ENCODE results near the gene PKLR.

PKLR gene

DNA sequence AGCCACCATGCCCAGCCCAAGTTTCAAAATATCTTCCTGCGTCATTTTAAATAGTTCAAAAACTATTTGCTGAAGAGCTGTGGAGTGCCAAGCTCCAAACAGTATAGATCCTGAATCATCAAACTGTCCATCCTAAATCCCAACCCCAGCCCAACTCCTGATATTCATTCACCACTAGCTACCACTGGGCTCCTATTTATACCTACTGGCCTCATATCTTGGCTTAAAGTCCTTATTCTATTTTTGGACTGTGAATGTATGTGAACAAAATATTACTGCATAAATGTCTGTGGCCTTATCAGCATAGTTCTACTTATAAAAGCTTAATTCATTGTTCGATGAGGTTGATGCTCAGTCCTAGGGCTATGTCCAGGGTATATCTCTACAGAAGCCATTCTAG lies 33.9 kb downstream of the PKLR start:
- Mint-ChIP-seq H3K27ac (no peak overlapping the region), H3K9me3 (no peaks in the 10 kb centered on the region), H3K36me3 (ENCODE audit: low read depth) (peaks cover 98% of the 10 kb centered on the region), H3K4me3 (no peak overlapping the region), H3K4me1 (ENCODE audit: low read depth) (peaks cover 33% of the 10 kb centered on the region), H3K27me3 (no peaks in the 10 kb centered on the region)
- intact Hi-C loops (cut with micrococcal nuclease) = no loop called here

DNA sequence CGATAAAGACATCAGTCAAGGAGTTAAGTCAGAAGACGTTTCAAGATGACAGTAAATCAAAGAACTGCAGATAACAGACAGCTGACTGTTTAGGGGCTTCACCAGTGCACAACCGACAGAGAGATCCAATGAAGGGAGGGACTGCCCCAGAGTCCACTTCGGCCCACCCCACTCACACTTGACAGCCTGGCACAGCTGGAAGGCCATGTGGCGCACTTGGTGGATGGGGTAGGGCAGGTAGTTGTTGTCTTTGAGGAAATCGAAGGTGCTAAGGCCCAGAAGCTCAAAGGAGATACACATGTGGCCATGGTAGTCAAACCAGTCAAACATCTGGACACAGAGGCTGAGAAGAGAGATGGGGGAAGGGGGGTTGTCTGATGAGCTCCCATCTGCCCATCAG lies 34.7 kb downstream of the PKLR start:
- H3K4me3 Mint-ChIP-seq = no peak overlapping the region
- intact Hi-C loops (cut with micrococcal nuclease) = no loop called here
- H3K27me3 Mint-ChIP-seq = no peaks in the 10 kb centered on the region
- peaks cover 31% of the 10 kb centered on the region for H3K4me1 Mint-ChIP-seq (ENCODE audit: low read depth)
- H3K27ac Mint-ChIP-seq = no peak overlapping the region
- peaks cover 99% of the 10 kb centered on the region for H3K36me3 Mint-ChIP-seq (ENCODE audit: low read depth)
- no peaks in the 10 kb centered on the region for H3K9me3 Mint-ChIP-seq

DNA sequence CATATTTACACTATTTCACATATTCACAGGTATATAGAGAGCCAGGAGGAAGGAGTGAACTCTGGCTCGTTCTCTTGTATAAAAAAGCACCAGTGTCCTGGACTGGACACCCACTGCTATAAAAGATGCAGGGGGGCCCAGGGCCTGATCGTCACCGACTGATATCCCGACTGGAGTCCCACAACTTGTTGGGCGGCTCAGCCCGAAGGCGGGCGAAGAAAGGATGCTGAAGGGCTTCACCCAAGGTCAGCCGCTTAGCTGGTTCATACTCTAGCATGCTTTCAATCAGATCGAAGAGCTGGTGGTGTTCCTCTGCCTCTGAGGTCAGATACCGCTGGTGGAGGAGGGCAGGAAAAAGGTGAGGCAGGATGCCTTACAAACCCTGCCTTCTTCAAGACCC lies 38.2 kb downstream of the PKLR start:
- Mint-ChIP-seq H3K4me1 (ENCODE audit: low read depth) (peaks cover 34% of the 10 kb centered on the region), H3K27me3 (no peaks in the 10 kb centered on the region), H3K36me3 (ENCODE audit: low read depth) (peaks cover 98% of the 10 kb centered on the region), H3K4me3 (no peak overlapping the region), H3K9me3 (no peaks in the 10 kb centered on the region), H3K27ac (peak overlapping the region; percentile 93)
- intact Hi-C loops (cut with micrococcal nuclease) = no loop called here

DNA sequence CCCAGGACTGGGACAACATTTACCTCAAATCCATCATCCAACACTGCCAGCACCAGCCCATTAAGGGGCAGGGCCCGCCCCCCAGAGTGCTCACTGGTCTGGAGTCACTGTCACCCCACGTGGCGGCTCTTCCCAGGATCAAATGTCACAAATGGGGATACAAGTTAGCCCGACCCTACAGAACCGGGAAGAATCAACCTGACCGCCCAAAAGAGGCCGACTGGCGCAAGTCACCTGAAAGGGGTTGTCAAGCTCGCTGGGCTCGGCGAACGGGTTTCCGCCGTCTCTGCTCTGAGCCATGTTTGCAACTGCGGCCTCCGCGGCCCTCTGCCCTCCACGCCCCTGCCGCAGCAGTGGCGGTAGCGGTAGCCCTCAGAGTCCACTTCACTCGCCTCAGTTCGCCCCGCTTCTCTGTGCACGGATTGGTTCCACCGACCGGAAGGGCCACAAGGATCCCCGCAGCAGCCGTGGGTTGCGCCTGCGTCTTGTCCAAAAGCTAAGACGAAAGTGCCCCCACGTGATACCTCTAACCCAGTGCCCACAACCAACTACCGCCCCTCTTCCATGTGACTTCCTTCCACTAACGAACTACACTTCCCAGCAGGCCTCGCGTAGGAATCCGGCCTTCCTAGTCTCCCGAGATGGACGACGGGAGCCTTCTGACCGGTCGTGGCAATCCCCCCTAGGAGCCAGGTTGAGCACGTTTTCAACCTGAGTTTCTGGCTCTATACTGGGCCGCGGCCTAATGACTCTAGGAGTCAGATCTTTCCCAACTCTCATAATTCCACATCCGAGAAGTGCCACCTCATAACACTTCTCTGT lies 39.2 kb downstream of the PKLR start, which contains the start of gene SCAMP3:
Gene SCAMP3, minus strand, starts transcription at position 509 of the 822 bp plus-strand sequence. Its CDS starts 209 bp downstream, at position 300.
- intact Hi-C loops (cut with micrococcal nuclease) = loop anchor here (1.0 kb wide), 2 partner anchors 11 to 46 kb away; partner anchors contain the start of genes CLK2 and FDPS
- peaks cover 39% of the 10 kb centered on the region for H3K4me1 Mint-ChIP-seq (ENCODE audit: low read depth)
- H3K27me3 Mint-ChIP-seq = no peaks in the 10 kb centered on the region
- H3K36me3 Mint-ChIP-seq (ENCODE audit: low read depth) = peaks cover 98% of the 10 kb centered on the region
- H3K27ac Mint-ChIP-seq = peak within 1 kb of the TSS; percentile 93
- H3K4me3 Mint-ChIP-seq = peak within 1 kb of the TSS; percentile 95
- no peaks in the 10 kb centered on the region for H3K9me3 Mint-ChIP-seq

DNA sequence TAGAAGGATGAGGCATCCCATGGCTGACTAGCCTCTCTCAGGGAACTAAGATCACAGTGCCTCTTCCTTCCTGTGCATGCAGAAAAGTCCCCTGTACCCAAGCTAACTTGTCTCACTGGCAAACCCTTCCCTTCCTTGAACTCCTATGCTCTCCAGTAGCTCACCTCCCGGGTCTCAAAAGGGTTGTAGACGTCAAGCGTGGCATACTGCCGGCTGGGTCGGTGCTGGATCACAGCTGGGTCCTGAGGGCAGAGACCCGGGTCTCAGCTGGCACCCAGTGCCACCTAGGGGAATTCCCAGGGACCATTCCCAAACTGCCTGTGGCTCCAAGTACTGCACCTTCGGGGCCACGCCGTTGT lies 39.8 kb downstream of the PKLR start:
- Mint-ChIP-seq H3K36me3 (ENCODE audit: low read depth) (peaks cover 98% of the 10 kb centered on the region), H3K9me3 (no peaks in the 10 kb centered on the region), H3K27ac (peak overlapping the region; percentile 93), H3K27me3 (no peaks in the 10 kb centered on the region), H3K4me3 (peak overlapping the region; percentile 95), H3K4me1 (ENCODE audit: low read depth) (peaks cover 45% of the 10 kb centered on the region)
- intact Hi-C loops (cut with micrococcal nuclease) = no loop called here

DNA sequence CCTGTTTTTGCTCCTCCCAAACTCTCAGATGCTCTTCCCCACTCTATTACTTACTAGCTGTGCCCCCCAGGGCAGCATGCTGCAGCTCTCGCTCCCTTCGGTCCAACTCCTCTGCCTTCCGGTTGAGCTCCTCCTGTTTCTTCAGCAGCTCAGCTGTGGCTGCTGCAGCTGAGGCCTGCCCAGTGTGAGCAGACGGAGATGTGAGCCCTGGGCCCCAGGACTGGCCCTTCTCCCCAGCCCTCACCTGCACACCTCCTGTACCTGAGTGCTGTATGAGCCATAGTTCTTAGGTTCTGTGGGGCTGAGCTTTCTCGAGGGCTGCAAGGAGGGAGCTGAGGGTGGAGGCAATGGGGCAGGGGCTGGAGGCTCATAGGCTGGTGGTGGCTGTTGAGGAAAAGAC lies 41.0 kb downstream of the PKLR start:
- Mint-ChIP-seq H3K36me3 (ENCODE audit: low read depth) (peaks cover 98% of the 10 kb centered on the region), H3K27ac (peak overlapping the region; percentile 78), H3K27me3 (no peaks in the 10 kb centered on the region), H3K4me1 (ENCODE audit: low read depth) (peaks cover 54% of the 10 kb centered on the region), H3K4me3 (no peak overlapping the region), H3K9me3 (no peaks in the 10 kb centered on the region)
- intact Hi-C loops (cut with micrococcal nuclease) = no loop called here

DNA sequence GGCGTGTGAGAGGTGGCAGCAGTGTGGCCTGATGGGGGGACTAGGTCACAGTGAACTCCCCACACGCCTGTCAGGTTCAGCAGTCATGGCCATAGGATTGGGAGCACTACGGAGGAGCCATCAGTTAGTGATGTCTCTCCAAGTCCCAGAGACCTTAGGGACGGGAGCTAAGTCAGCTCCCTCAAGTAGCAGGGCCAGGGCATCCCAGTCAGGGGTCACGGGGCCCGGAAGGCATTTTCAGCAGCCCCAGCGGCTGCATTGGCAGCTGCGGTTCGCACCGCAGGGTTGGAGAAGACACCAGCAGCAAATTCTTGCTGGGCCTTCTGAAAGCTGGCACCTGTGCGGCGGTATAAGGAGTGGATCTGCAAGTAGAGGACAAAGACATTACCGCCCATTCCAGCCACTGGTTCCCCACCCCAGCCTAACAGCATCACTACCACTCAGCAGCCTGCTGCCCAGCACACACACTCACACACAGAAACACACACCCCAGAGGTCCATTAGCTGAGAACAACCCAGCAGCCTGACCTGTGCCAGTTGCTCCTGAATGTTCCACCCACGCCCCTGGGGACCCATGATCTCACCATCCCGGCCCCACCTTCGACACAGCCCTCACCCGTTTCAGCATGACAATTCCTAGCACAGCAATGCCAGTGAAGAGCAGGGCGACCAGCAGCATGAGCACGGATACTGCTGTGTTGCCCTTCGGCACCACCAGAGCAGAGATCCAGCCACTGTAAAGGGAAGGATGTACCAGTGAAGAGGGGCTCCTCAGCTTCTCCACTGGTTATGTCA lies 45.0 kb downstream of the PKLR start:
- intact Hi-C loops (cut with micrococcal nuclease) = no loop called here
- peaks cover 58% of the 10 kb centered on the region for H3K4me1 Mint-ChIP-seq (ENCODE audit: low read depth)

DNA sequence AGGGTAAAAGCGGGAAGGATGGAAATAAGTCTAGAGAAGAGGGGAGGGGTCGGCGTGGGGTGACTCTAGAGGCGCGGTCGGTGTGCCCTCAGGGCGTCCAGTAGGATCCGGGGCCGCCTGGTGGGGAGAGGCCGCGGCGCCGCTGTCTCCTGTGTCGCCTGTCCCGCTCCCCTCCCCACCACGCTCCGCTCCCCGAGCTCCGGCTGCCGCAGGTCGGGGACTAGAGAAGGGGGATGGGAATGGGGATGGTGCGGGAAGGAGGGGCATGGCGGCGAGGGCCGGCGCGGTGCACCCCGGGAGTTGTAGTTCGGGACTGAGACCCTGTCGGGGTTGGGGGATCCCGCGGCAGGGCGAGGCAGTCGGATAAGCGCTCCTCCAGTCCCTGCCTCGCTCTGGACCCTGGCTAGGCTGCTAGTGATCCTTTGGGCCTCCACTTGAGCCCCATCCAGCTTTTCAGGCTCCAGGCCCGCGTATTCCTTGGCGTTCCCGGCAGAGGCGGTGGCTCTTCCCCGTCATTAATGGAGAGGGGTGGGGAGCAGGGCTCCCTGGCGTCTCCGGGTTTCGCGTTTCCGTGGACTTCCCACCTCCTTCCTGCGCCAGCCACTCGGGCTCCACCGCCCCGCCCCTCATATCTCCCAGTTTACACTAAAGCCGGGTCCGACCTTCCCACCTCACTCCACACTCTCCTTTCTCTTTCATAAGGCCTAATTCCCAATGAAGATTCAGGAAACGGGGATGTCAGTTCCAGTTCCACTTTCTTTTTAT lies 45.8 kb downstream of the PKLR start, which contains the start of gene ENTREP3:
Gene ENTREP3, minus strand, starts transcription at position 241 of the 765 bp plus-strand sequence. CDS start 606 bp downstream, outside the sequence.
- H3K4me3 Mint-ChIP-seq = peak within 1 kb of the TSS; percentile 76
- peaks cover 58% of the 10 kb centered on the region for H3K4me1 Mint-ChIP-seq (ENCODE audit: low read depth)
- intact Hi-C loops (cut with micrococcal nuclease) = no loop called here
- H3K27me3 Mint-ChIP-seq = no peaks in the 10 kb centered on the region
- H3K9me3 Mint-ChIP-seq = no peaks in the 10 kb centered on the region
- peak within 1 kb of the TSS; percentile 90 for H3K27ac Mint-ChIP-seq
- peaks cover 54% of the 10 kb centered on the region for H3K36me3 Mint-ChIP-seq (ENCODE audit: low read depth)

More for the DNA sequence above, 45.0 kb downstream of the PKLR start:
- Mint-ChIP-seq H3K36me3 (ENCODE audit: low read depth) (peaks cover 62% of the 10 kb centered on the region), H3K4me3 (peak overlapping the region; percentile 76), H3K9me3 (no peaks in the 10 kb centered on the region), H3K27ac (peak overlapping the region; percentile 90), H3K27me3 (no peaks in the 10 kb centered on the region)

DNA sequence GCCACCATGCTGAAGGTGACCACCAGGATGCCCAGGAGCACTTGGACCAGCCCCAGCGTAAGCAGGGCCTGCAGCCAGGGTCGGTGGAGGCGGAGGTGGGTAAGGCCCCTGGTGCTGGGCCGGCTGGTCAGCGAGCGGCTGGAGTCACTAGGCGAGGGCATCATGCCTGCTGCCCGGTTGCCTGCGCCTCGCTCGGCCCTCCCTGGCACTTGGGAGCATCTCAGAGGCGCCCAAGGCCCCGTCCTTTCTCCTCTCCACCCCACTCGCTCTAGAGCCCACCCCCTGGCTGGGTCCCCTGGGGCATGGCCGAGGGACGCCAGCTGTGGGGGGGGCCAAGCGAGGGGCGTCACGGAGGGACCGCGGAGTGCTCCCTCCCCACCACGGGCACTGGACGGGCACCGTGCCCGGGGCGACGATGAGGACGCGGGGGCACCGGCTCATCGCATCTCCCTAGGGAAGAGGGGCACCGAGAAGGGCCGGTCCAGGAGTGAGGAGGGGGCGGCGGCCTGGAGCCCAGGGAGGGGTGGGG lies 46.5 kb downstream of the PKLR start:
- peak overlapping the region; percentile 90 for H3K27ac Mint-ChIP-seq

DNA sequence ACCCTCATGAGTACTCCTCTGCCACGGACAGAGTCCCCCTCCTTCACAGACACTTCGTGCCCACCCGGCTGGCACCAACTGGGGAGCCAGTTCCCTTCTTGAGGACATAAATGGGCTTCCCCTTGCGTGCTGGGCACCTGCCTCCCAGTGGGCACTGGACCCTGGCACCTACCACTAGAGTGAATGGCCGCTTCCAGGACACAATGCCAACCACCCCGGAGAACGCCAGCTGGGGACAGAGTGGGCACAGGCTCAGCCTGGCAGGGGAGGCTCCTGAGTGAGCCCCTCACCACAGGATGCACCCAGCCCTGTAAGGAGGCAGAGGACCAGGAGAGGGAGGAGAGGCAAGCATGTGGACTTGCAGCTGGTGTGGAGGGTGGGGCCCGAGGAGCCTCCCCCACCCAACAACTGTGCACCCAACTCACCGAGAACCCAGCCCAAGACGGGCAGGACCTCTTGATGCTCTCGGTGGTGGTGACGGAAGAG lies 47.0 kb downstream of the PKLR start:
- intact Hi-C loops (cut with micrococcal nuclease) = loop anchor here (5.0 kb wide), 2 partner anchors 248 to 338 kb away; no protein-coding TSS in a partner anchor
- Mint-ChIP-seq H3K9me3 (no peaks in the 10 kb centered on the region), H3K36me3 (ENCODE audit: low read depth) (peaks cover 42% of the 10 kb centered on the region), H3K27ac (peak overlapping the region; percentile 90), H3K27me3 (no peaks in the 10 kb centered on the region), H3K4me1 (ENCODE audit: low read depth) (peaks cover 59% of the 10 kb centered on the region), H3K4me3 (peak overlapping the region; percentile 76)

More for the DNA sequence above, 46.5 kb downstream of the PKLR start:
- H3K4me3 Mint-ChIP-seq = peak overlapping the region; percentile 76
- H3K9me3 Mint-ChIP-seq = no peaks in the 10 kb centered on the region
- intact Hi-C loops (cut with micrococcal nuclease) = loop anchor here (5.0 kb wide), 2 partner anchors 248 to 338 kb away; no protein-coding TSS in a partner anchor
- H3K4me1 Mint-ChIP-seq (ENCODE audit: low read depth) = peaks cover 59% of the 10 kb centered on the region
- H3K36me3 Mint-ChIP-seq (ENCODE audit: low read depth) = peaks cover 47% of the 10 kb centered on the region
- H3K27me3 Mint-ChIP-seq = no peaks in the 10 kb centered on the region

DNA sequence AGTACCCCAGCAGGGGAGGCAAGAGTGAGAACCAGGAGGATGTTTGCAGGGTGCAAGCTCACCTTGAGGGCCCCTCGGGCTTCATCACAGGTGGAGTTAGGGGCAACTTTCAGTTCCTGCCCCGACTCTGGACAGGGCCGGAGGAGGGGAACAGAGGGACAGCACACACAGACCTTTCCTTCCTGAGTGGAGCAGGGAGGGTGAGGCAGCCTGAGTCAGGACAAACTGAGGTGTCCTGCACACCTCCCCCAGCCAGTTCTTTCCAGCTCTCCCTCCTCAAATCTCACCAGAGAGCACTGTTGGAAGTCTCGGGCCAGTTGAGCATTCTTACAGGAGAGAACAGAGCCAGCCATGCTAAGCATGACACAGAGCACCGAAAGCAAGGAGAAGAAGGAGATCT lies 47.4 kb downstream of the PKLR start:
- H3K4me3 Mint-ChIP-seq = peak overlapping the region; percentile 76
- H3K9me3 Mint-ChIP-seq = no peaks in the 10 kb centered on the region
- H3K27ac Mint-ChIP-seq = peak overlapping the region; percentile 90
- peaks cover 59% of the 10 kb centered on the region for H3K4me1 Mint-ChIP-seq (ENCODE audit: low read depth)
- H3K36me3 Mint-ChIP-seq (ENCODE audit: low read depth) = peaks cover 37% of the 10 kb centered on the region
- H3K27me3 Mint-ChIP-seq = no peaks in the 10 kb centered on the region
- intact Hi-C loops (cut with micrococcal nuclease) = loop anchor here (5.0 kb wide), 2 partner anchors 249 to 339 kb away; no protein-coding TSS in a partner anchor

DNA sequence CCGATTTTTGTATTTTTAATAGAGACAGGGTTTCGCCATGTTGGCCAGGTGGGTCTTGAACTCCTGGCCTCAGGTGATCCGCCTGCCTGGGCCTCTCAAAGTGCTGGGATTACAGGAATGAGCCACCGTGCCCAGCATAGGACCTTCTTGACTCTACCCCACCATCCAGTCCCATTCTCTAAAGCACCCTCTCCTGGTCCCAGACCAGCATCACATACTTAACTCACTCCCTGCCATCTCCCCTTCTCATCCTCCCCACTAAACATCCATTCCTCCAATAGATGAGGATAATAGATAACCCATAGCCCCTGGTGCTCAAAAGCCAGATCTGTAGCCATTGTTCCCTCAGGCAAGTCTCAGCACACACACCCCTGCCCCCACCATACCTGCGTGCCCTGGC lies 48.0 kb downstream of the PKLR start:
- intact Hi-C loops (cut with micrococcal nuclease) = loop anchor here (5.0 kb wide), 2 partner anchors 249 to 339 kb away; no protein-coding TSS in a partner anchor
- Mint-ChIP-seq H3K4me3 (no peak overlapping the region), H3K4me1 (ENCODE audit: low read depth) (peaks cover 59% of the 10 kb centered on the region), H3K9me3 (no peaks in the 10 kb centered on the region), H3K36me3 (ENCODE audit: low read depth) (peaks cover 33% of the 10 kb centered on the region), H3K27me3 (no peaks in the 10 kb centered on the region), H3K27ac (peak overlapping the region; percentile 90)

DNA sequence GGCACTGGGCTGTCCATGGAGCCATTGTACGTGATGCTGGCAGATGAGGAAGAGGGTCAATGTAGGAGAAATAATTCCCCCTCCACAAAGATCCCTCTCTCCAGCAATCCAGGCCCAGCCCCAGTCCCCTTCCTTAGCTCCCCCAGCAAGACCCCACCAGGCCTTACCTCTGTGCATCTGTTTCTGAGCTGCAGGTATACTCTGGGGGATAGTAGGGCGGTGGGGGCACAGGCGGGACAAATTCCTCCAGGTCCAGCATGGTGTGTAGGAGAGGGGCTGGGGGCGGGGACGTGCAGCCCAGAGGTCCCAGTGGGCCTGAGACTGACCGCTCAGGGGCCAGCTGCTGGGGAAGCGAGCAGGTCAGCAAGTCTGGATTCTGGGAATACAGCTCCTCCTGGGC lies 49.7 kb downstream of the PKLR start:
- Mint-ChIP-seq H3K9me3 (no peaks in the 10 kb centered on the region), H3K36me3 (ENCODE audit: low read depth) (peaks cover 34% of the 10 kb centered on the region), H3K4me1 (ENCODE audit: low read depth) (peaks cover 49% of the 10 kb centered on the region), H3K4me3 (no peak overlapping the region), H3K27me3 (no peaks in the 10 kb centered on the region), H3K27ac (no peak overlapping the region)
- intact Hi-C loops (cut with micrococcal nuclease) = loop anchor here (2.0 to 5.0 kb wide), 3 partner anchors 73 to 341 kb away; no protein-coding TSS in a partner anchor
